ENCODE results near the gene C7orf57. TPM values are rescaled to one million over a fixed set of nuclear protein-coding genes. Genes with fewer than 3 reads are reported as not detected.

The C7orf57 gene
- total and polyA plus RNA-seq, 2 experiments from 2014 or later, result 0.42 to 2.1 TPM

DNA sequence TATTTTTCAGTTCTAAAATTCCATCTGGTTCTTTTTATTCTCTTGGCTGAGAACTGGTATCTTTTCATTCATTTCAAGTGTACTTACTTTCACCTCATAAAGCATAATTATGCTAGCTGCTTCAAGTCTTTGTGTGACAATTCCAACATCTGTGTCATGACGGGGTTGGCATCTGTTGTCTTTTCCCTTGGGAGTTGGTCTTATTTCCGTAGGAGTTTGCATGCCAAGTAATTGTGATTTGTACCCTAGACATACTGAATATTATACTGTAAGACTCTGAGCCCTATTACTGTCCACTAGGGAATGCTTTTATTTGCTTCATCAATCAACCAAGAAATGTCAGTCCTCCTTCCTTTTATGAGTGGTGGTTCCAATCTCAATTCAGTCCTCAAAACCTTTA lies 31.3 kb upstream of the C7orf57 start (continued):
- TF ChIP-seq, protein P1, sequence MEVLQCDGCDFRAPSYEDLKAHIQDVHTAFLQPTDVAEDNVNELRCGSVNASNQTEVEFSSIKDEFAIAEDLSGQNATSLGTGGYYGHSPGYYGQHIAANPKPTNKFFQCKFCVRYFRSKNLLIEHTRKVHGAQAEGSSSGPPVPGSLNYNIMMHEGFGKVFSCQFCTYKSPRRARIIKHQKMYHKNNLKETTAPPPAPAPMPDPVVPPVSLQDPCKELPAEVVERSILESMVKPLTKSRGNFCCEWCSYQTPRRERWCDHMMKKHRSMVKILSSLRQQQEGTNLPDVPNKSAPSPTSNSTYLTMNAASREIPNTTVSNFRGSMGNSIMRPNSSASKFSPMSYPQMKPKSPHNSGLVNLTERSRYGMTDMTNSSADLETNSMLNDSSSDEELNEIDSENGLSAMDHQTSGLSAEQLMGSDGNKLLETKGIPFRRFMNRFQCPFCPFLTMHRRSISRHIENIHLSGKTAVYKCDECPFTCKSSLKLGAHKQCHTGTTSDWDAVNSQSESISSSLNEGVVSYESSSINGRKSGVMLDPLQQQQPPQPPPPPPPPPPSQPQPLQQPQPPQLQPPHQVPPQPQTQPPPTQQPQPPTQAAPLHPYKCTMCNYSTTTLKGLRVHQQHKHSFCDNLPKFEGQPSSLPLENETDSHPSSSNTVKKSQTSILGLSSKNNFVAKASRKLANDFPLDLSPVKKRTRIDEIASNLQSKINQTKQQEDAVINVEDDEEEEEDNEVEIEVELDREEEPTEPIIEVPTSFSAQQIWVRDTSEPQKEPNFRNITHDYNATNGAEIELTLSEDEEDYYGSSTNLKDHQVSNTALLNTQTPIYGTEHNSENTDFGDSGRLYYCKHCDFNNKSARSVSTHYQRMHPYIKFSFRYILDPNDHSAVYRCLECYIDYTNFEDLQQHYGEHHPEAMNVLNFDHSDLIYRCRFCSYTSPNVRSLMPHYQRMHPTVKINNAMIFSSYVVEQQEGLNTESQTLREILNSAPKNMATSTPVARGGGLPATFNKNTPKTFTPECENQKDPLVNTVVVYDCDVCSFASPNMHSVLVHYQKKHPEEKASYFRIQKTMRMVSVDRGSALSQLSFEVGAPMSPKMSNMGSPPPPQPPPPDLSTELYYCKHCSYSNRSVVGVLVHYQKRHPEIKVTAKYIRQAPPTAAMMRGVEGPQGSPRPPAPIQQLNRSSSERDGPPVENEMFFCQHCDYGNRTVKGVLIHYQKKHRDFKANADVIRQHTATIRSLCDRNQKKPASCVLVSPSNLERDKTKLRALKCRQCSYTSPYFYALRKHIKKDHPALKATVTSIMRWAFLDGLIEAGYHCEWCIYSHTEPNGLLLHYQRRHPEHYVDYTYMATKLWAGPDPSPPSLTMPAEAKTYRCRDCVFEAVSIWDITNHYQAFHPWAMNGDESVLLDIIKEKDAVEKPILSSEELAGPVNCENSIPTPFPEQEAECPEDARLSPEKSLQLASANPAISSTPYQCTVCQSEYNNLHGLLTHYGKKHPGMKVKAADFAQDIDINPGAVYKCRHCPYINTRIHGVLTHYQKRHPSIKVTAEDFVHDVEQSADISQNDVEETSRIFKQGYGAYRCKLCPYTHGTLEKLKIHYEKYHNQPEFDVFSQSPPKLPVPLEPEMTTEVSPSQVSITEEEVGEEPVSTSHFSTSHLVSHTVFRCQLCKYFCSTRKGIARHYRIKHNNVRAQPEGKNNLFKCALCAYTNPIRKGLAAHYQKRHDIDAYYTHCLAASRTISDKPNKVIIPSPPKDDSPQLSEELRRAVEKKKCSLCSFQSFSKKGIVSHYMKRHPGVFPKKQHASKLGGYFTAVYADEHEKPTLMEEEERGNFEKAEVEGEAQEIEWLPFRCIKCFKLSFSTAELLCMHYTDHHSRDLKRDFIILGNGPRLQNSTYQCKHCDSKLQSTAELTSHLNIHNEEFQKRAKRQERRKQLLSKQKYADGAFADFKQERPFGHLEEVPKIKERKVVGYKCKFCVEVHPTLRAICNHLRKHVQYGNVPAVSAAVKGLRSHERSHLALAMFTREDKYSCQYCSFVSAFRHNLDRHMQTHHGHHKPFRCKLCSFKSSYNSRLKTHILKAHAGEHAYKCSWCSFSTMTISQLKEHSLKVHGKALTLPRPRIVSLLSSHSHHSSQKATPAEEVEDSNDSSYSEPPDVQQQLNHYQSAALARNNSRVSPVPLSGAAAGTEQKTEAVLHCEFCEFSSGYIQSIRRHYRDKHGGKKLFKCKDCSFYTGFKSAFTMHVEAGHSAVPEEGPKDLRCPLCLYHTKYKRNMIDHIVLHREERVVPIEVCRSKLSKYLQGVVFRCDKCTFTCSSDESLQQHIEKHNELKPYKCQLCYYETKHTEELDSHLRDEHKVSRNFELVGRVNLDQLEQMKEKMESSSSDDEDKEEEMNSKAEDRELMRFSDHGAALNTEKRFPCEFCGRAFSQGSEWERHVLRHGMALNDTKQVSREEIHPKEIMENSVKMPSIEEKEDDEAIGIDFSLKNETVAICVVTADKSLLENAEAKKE (CRISPR knock-in tag; IDR thresholded peaks at IDR 0.05), result no peak
- TF ChIP-seq STAT1 (IDR thresholded peaks at IDR 0.05; ENCODE audit: unreplicated experiment), result no peak

DNA sequence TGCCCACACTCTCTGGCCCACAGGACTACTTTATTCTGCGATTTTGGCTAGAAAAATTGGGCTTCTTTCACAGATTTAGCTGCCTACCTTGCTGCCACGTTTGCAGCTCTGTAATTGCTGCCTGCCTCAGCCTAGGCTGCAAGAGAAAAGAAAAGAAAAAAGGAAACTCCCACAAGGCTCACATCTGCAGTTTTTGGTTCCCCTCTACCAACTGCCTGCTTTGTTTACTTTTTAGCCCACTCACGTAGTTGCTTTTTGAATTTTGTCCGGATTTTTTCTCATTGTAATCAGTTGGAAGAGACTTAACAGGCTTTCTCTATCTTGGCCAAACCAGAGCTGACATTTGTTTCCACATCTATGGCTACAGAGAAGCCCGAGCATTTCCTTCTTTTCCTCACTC lies 30.7 kb upstream of the C7orf57 start:
- Mint-ChIP-seq H3K36me3 (ENCODE audit: low read depth) (no peaks in the 10 kb centered on the region; the same call in 2 of the 3 replicates), H3K27ac (0 out of 2 replicates have a peak overlapping the region, but pooled peaks have one; percentile 7), H3K4me3 (no peak overlapping the region), H3K9me3 (peaks cover 10% of the 10 kb centered on the region; the same call in 2 of the 3 replicates), H3K4me1 (peaks cover 7% of the 10 kb centered on the region), H3K27me3 (ENCODE audit: insufficient read depth, low read depth, poor library complexity) (peaks cover 5% of the 10 kb centered on the region)
- no peaks in the 10 kb centered on the region for H4K20me1 ChIP-seq (replicated peaks; ENCODE audit: insufficient read depth)
- no peaks in the 10 kb centered on the region for H3K27me3 ChIP-seq (ENCODE audit: insufficient read depth)
- H3F3A ChIP-seq (replicated peaks; ENCODE audit: low read depth), result no peaks in the 10 kb centered on the region
- H3K79me2 ChIP-seq (replicated peaks; ENCODE audit: insufficient read depth), result no peaks in the 10 kb centered on the region
- H3K27ac ChIP-seq (ENCODE audit: low read depth), result no peak overlapping the region
- 0 out of 2 replicates have a peak, but pooled peaks cover 6% of the 10 kb centered on the region for H3K9me2 ChIP-seq (ENCODE audit: insufficient read depth)
- no peak for DNase-seq (ENCODE audit: low spot score)
- no peak overlapping the region for H3K4me2 ChIP-seq
- H2AFZ ChIP-seq, result peak overlapping the region; percentile 90; the same call in 1 of the 2 replicates
- no peak overlapping the region for H3K4me3 ChIP-seq
- no peak for ATAC-seq
- no peaks in the 10 kb centered on the region for H3K4me1 ChIP-seq (ENCODE audit: insufficient read depth)
- TF ChIP-seq NANOG (IDR thresholded peaks at IDR 0.05; ENCODE audit: borderline replicate concordance) (no peak), ZNF331 (CRISPR knock-in tag; IDR thresholded peaks at IDR 0.05; ENCODE audit: low read depth) (no peak), POLR2AphosphoS5 (IDR thresholded peaks at IDR 0.05; ENCODE audit: low read depth) (no peak), ZNF114 (CRISPR knock-in tag; IDR thresholded peaks at IDR 0.05) (no peak), STAT1 (IDR thresholded peaks at IDR 0.05; ENCODE audit: unreplicated experiment) (no peak), EZH2 (IDR thresholded peaks at IDR 0.05; ENCODE audit: low read depth, unreplicated experiment) (no peak), JUNB (IDR thresholded peaks at IDR 0.05; ENCODE audit: unreplicated experiment) (no peak)
- TF ChIP-seq, protein P2, sequence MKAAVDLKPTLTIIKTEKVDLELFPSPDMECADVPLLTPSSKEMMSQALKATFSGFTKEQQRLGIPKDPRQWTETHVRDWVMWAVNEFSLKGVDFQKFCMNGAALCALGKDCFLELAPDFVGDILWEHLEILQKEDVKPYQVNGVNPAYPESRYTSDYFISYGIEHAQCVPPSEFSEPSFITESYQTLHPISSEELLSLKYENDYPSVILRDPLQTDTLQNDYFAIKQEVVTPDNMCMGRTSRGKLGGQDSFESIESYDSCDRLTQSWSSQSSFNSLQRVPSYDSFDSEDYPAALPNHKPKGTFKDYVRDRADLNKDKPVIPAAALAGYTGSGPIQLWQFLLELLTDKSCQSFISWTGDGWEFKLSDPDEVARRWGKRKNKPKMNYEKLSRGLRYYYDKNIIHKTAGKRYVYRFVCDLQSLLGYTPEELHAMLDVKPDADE (IDR thresholded peaks at IDR 0.05), result no peak
- TF ChIP-seq, protein P1 (CRISPR knock-in tag; IDR thresholded peaks at IDR 0.05), result no peak
- no peaks in the 10 kb centered on the region for H3K36me3 ChIP-seq (ENCODE audit: insufficient read depth)
